Measurements from ENCODE around the gene MBTPS1.

DNA sequence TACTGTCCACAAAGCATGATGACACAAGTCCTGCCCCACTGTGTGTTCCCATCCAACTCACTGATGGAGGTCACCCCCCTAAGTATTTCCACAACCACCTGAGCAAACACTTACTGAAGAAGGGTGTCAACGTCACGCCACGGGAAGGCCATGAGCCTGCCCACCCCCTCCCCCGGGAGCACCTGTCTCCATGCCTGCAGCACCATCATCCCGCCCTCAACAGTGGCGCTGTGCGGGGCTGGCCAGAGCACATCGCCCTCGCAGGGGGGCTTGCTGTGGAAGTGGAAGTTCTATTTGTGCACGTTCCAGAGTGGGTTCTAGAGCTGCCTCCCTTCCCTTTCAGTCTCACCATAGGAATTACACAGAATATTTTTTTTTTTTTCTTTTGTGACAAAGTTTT is 4.3 kb upstream of the MBTPS1 start:
- TF ChIP-seq, protein P1, sequence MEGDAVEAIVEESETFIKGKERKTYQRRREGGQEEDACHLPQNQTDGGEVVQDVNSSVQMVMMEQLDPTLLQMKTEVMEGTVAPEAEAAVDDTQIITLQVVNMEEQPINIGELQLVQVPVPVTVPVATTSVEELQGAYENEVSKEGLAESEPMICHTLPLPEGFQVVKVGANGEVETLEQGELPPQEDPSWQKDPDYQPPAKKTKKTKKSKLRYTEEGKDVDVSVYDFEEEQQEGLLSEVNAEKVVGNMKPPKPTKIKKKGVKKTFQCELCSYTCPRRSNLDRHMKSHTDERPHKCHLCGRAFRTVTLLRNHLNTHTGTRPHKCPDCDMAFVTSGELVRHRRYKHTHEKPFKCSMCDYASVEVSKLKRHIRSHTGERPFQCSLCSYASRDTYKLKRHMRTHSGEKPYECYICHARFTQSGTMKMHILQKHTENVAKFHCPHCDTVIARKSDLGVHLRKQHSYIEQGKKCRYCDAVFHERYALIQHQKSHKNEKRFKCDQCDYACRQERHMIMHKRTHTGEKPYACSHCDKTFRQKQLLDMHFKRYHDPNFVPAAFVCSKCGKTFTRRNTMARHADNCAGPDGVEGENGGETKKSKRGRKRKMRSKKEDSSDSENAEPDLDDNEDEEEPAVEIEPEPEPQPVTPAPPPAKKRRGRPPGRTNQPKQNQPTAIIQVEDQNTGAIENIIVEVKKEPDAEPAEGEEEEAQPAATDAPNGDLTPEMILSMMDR (IDR thresholded peaks at IDR 0.05), result no peak
- no peak for TF ChIP-seq POLR2A (IDR thresholded peaks at IDR 0.05)
